GM12801 (cell line): ENCODE results near the gene FRRS1L.

ENCODE experiments used
- TF ChIP-seq, protein P1 (sequence below): IDR thresholded peaks from one replicate; pipeline ENCODE4 v1.5.1; 2011; ENCODE audit warnings: control low read depth; ENCODE audit not compliant: insufficient read length; ENCODE audit errors: extremely low read depth

FRRS1L gene

DNA sequence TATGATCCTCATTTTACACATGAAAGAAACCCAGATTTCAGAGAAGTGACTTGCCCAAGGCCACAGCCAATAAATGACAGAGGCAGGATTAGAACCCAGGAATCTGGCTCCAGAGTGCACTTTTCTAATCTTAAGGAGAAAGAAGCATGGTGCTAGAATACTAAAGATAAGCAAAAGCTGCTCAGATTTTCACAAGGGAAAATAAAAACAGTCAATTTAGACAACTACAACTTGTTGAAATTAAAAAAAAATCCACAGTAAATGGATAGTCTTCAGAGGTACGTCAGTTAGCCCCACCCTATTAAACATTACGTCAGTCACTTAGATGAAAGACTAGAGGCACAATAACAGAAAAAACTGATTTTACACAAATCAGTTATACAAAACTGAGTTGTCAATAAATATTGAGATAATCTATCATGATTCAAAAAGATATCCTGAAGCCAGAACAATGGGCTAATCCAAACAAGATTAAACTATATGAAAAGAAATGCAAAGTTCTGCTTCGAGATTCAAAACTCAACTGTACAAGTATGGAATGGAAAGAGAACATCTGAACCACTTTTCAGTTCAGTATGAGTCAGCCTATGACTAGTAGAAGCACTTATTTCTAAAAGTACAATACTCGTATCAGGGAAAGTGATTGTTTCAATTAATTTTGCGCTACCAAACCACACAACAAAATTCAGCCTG lies 56.6 kb downstream of the FRRS1L start:
- TF ChIP-seq, protein P1, sequence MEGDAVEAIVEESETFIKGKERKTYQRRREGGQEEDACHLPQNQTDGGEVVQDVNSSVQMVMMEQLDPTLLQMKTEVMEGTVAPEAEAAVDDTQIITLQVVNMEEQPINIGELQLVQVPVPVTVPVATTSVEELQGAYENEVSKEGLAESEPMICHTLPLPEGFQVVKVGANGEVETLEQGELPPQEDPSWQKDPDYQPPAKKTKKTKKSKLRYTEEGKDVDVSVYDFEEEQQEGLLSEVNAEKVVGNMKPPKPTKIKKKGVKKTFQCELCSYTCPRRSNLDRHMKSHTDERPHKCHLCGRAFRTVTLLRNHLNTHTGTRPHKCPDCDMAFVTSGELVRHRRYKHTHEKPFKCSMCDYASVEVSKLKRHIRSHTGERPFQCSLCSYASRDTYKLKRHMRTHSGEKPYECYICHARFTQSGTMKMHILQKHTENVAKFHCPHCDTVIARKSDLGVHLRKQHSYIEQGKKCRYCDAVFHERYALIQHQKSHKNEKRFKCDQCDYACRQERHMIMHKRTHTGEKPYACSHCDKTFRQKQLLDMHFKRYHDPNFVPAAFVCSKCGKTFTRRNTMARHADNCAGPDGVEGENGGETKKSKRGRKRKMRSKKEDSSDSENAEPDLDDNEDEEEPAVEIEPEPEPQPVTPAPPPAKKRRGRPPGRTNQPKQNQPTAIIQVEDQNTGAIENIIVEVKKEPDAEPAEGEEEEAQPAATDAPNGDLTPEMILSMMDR = no peak

DNA sequence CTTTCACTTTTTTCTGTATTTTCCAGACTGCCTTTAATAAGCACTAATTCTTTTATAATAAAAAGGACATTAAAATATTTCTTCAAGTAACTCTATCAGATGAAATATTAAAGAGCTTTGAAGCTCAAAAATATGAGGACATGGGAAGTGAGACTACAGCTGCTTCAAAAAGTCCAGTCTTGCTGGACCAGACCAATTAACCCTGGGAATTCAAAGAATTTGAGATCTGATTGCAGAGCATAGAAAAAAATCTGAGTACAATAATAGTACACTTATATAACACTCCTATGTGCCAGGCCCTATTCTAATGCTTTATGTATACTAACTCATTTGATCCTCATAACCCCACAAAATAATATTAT lies 57.1 kb downstream of the FRRS1L start:
- TF ChIP-seq, protein P1 = no peak

DNA sequence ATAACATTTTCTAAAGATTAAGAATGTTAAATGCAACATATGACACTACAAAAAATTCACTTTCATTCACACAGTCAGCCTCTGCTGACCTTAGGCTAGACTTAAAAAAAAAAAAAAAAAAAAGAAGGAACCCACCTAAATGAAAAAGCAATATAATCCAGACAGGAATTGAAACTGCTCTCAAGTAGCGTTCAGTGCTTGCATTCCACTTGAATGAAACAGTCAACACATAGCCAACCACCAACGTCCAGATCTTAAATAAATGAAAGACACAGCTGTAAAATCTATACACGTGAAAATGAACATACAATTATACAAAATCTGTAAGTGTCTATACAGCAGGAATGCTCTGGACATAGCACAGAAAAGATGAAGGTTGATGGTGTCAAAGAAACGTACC lies 58.7 kb downstream of the FRRS1L start:
- TF ChIP-seq, protein P1 = no peak

DNA sequence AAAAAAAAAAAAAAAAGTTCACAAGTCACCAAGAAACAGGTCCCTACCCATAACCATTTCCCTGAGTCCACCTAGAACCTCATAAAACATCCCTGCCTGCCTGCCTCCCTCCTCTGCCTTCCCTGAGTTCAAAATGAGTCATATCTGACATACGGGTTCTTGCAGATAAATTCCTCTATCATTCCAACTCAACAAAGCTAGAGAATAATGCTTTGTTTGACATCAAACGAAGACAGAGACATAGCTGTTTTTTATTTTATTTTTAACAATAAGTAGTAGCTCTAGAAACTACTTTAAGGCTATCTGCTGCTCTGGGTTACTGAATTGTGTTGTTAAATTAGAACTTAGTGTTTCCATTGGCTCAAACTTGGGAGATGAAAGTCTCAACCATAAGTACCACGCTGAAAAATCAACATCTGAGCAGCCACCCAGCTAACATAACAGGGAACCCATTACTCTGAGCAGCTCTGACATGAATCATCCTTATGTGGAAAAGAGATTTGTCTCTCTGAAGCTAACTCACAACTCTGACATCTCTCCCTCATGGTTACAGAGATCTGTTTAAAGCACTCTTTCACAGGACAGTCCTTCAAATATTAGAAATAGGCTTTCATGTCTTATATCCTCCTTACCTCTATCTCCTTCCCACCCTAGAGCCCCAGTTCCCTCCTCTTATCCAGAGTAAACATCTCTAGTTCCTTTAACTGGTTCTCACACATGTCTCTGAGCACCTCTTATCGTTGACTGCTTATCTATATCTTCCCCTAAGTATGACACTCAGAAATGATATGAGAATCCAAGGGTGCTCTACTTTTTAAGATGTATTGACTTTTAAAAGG lies 59.4 kb downstream of the FRRS1L start:
- TF ChIP-seq, protein P1 = no peak

DNA sequence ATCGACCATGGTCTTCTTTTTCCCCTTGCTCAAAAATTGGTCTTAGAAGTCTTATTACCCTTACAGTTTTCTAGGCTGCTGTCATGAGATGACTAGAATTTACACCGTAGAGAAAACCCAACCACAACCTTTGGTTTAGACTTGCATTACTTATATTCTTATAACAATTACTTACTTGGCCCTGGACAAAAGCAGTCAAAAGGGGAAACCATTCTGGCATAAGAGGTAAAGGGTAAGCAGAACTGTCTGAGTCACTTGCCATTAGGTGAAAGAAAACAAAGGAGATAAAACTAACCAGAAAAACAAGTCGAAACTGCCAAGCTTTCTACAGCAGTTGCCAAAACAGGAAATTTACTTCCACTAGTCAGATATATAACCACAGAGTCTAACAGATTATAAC lies 65.2 kb downstream of the FRRS1L start:
- TF ChIP-seq, protein P1 = no peak

DNA sequence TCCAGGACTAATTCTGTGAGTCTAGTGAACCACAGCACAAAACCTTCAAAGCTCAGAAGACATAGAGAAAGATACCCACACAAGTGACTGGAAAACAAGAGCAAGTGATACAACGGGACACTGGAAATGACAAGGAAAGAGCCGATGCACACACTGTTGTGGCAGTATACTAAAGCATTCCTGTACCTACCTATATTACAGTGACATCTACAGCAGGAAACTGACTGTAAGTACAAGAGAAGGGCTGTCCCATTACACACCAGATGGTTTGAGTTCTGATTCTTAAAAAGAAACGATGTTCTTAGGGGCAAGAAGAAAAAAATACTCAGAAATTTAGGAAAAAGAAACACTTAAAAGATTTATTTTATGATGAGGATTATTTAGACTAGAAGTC lies 65.8 kb downstream of the FRRS1L start:
- TF ChIP-seq, protein P1 = no peak

DNA sequence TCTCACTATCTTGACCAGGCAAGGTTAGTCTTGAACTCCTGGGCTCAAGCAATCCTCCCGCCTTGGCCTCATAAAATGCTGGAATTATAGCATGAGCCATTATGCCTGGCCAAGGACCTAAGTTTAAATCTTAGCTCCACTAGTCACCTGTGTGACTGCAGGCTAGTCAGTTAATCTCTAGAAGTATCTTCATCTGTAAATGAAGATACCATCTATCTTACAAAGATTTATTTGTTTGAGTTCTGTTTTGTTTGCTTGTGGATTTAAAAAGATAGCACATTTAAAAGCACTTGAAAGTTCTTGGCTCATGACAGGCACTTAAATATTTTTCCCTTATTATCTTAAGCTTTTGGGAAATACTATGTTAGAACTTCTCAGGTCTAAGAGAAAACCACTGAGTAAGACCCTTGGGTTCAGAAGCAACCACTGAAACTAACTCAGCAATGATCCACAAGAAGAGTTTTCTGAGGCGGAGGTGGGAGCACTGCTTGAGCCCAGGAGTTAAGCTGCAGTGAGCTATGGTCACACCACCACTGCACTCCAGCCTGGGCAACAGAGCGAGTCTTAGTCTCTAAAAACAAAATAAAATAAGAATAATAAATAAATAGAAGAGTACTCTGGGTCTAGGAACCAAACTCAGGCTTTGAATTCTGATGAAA lies 66.4 kb downstream of the FRRS1L start:
- TF ChIP-seq, protein P1 = no peak
